CD4-positive, alpha-beta T cell treated with Interleukin-1 beta for 1 hour (primary cell): ENCODE measurements around the gene CTSA.
"Not testable (repeated sequence)": the region's sequence is repeated elsewhere in the genome, so short reads cannot be mapped to it uniquely, and the experiment has no call there.

Experiments
- DNase-seq, 2 donors: peaks; one replicate each; pipeline ENCODE4 v3.0.0-alpha.2; 2020 to 2022

The CTSA gene

GRCh38 chr20:45867136-45867818 lies 23.9 kb upstream of the CTSA start:
- no peak for DNase-seq

- no peak for DNase-seq
Measured at GRCh38 chr20:45867819-45868176, 23.3 kb upstream of the CTSA start.

GRCh38 chr20:45872626-45873025 lies 18.5 kb upstream of the CTSA start:
- DNase-seq = no peak

- DNase-seq = no peak
Measured at GRCh38 chr20:45873409-45874103, 17.6 kb upstream of the CTSA start.

GRCh38 chr20:45874104-45874481 lies 17.0 kb upstream of the CTSA start:
- DNase-seq = not testable (repeated sequence)

GRCh38 chr20:45874576-45874975 lies 16.6 kb upstream of the CTSA start:
- DNase-seq = no peak

- no peak for DNase-seq
Measured at GRCh38 chr20:45878076-45878761, 12.9 kb upstream of the CTSA start.

GRCh38 chr20:45880988-45881788 lies 9.9 kb upstream of the CTSA start, which contains the start of gene ZSWIM1:
ZSWIM1 (plus strand) TSS chr20:45881227; CDS start chr20:45882593, 1,366 bp downstream.
- peak; percentile 98 to 99 for DNase-seq

- no peak for DNase-seq
Measured at GRCh38 chr20:45882469-45883099, 8.6 kb upstream of the CTSA start.

GRCh38 chr20:45883100-45883469 lies 8.1 kb upstream of the CTSA start:
- no peak for DNase-seq

GRCh38 chr20:45886590-45887345 lies 4.4 kb upstream of the CTSA start:
- DNase-seq = no peak

GRCh38 chr20:45887346-45887715 lies 3.8 kb upstream of the CTSA start, which contains the start of gene SPATA25:
SPATA25 (minus strand) TSS chr20:45887622; CDS start chr20:45887590, 32 bp downstream.
- no peak for DNase-seq

- DNase-seq = no peak
Measured at GRCh38 chr20:45888681-45889080, 2.5 kb upstream of the CTSA start.

- peak; percentile 45 to 66 for DNase-seq
Measured at GRCh38 chr20:45890077-45890984, 804 bp upstream of the CTSA start.

- DNase-seq = no peak
Measured at GRCh38 chr20:45892049-45892825, 1.1 kb downstream of the CTSA start.

GRCh38 chr20:45892828-45893500 lies 1.8 kb downstream of the CTSA start:
- peak in 1 of 2 donors; percentile 13 for DNase-seq

GRCh38 chr20:45893831-45894230 lies 2.7 kb downstream of the CTSA start:
- DNase-seq = no peak

- DNase-seq = no peak
Measured at GRCh38 chr20:45894797-45895196, 3.7 kb downstream of the CTSA start.

GRCh38 chr20:45896641-45897161 lies 5.6 kb downstream of the CTSA start:
- no peak for DNase-seq
